NCI-H345 treated with DMSO at 0.1 percent for 48 hours (cell line): Measurements from ENCODE around the gene ARG1.
"Not testable (repeated sequence)": the region's sequence is repeated elsewhere in the genome, so short reads cannot be mapped to it uniquely, and the experiment has no call there.

Experiments used
- DNase-seq: peaks from one replicate; lab custom pipeline; 2025; ENCODE audit not compliant: unreplicated experiment; lab: John Stamatoyannopoulos, UW

ARG1 gene

GRCh38 chr6:131572686-131573415 lies at the start of gene ARG1:
Gene ARG1, plus strand, starts transcription at chr6:131573226. Its CDS starts 57 bp downstream, at chr6:131573283.
- no peak for DNase-seq

- no peak for DNase-seq
Measured at GRCh38 chr6:131523988-131524673, 48.9 kb upstream of the ARG1 start.

GRCh38 chr6:131524695-131525336 lies 48.2 kb upstream of the ARG1 start:
- DNase-seq, result no peak

- DNase-seq, result not testable (repeated sequence)
Measured at GRCh38 chr6:131530936-131531335, 42.1 kb upstream of the ARG1 start.

GRCh38 chr6:131531681-131532080 lies 41.3 kb upstream of the ARG1 start:
- not testable (repeated sequence) for DNase-seq

- no peak for DNase-seq
Measured at GRCh38 chr6:131532580-131533039, 40.4 kb upstream of the ARG1 start.

- DNase-seq, result not testable (repeated sequence)
Measured at GRCh38 chr6:131538615-131539014, 34.4 kb upstream of the ARG1 start.

GRCh38 chr6:131545317-131545716 lies 27.7 kb upstream of the ARG1 start:
- no peak for DNase-seq

GRCh38 chr6:131547488-131547887 lies 25.5 kb upstream of the ARG1 start:
- DNase-seq, result no peak

GRCh38 chr6:131548441-131548840 lies 24.6 kb upstream of the ARG1 start:
- no peak for DNase-seq

- no peak for DNase-seq
Measured at GRCh38 chr6:131549811-131550210, 23.2 kb upstream of the ARG1 start.

- DNase-seq, result no peak
Measured at GRCh38 chr6:131551902-131552301, 21.1 kb upstream of the ARG1 start.

GRCh38 chr6:131552572-131552971 lies 20.5 kb upstream of the ARG1 start:
- no peak for DNase-seq

- no peak for DNase-seq
Measured at GRCh38 chr6:131555992-131556391, 17.0 kb upstream of the ARG1 start.

- no peak for DNase-seq
Measured at GRCh38 chr6:131558922-131559321, 14.1 kb upstream of the ARG1 start.

- DNase-seq, result no peak
Measured at GRCh38 chr6:131561925-131562707, 10.9 kb upstream of the ARG1 start.

GRCh38 chr6:131565056-131565455 lies 8.0 kb upstream of the ARG1 start:
- DNase-seq, result no peak

- no peak for DNase-seq
Measured at GRCh38 chr6:131568726-131569125, 4.3 kb upstream of the ARG1 start.

GRCh38 chr6:131574133-131574532 lies 1.1 kb downstream of the ARG1 start:
- no peak for DNase-seq

GRCh38 chr6:131574686-131575085 lies 1.7 kb downstream of the ARG1 start:
- no peak for DNase-seq

GRCh38 chr6:131575834-131576478 lies 2.9 kb downstream of the ARG1 start:
- no peak for DNase-seq
